ENCODE measurements around the gene OSBPL10. TPM values are rescaled to one million over a fixed set of nuclear protein-coding genes. Genes with fewer than 3 reads are reported as not detected.

Gene OSBPL10
- total and polyA plus RNA-seq, 2 of the 4 experiments (the other 2 are of a cell fraction), result 9.5 to 10.1 TPM

GRCh38 chr3:31920310-31920709 is 60.8 kb downstream of the OSBPL10 start:
- Histone ChIP-seq H3K9me1 (ENCODE audit: insufficient read depth, low read length) (no peaks in the 10 kb centered on the region), H4K20me1 (ENCODE audit: insufficient read depth, low read length) (no peaks in the 10 kb centered on the region), H2AFZ (replicated peaks; ENCODE audit: low read length, poor library complexity) (no peak overlapping the region), H2BK120ac (ENCODE audit: low read depth, low read length) (no peak overlapping the region), H3K18ac (ENCODE audit: low read depth, low read length) (no peak overlapping the region), H3K36me3 (ENCODE audit: control insufficient read depth, insufficient read depth, low read length) (no peaks in the 10 kb centered on the region), H3K9me3 (ENCODE audit: control insufficient read depth, insufficient read depth, low read length) (no peaks in the 10 kb centered on the region; the same call in 1 of the 2 replicates), H4K5ac (ENCODE audit: low read depth, low read length) (no peak overlapping the region), H3K79me1 (ENCODE audit: low read depth in 1 of 2, low read length in 2 of 2) (0 out of 4 replicates have a peak, but pooled peaks cover 0 to 6% of the 10 kb centered on the region in 2 experiments), H3K4me3 (ENCODE audit: insufficient read depth, low read depth, low read length) (no peak overlapping the region), H2BK5ac (ENCODE audit: low read depth, low read length, poor library complexity, severe bottlenecking) (no peak overlapping the region), H2BK20ac (ENCODE audit: low read depth, low read length) (no peak overlapping the region), H3K4me1 (ENCODE audit: control insufficient read depth, insufficient read depth, low read length) (no peaks in the 10 kb centered on the region), H3K4me2 (ENCODE audit: low read depth, low read length) (no peak overlapping the region), H3K9ac (ENCODE audit: low read depth, low read length) (no peak overlapping the region), H2AK9ac (replicated peaks; ENCODE audit: low read depth, low read length, poor library complexity) (no peak overlapping the region), H3K14ac (replicated peaks; ENCODE audit: low read depth, low read length) (no peak overlapping the region), H4K8ac (ENCODE audit: low read depth in 2 of 2, low read length in 2 of 2) (no peak overlapping the region), H3K27me3 (ENCODE audit: control insufficient read depth, insufficient read depth, low read length) (no peaks in the 10 kb centered on the region), H4K91ac (ENCODE audit: insufficient read depth, low read depth, low read length) (no peak overlapping the region), H3K56ac (ENCODE audit: extremely low read depth, insufficient read depth, low read length) (no peak overlapping the region), H3K27ac (ENCODE audit: insufficient read depth, low read length) (no peak overlapping the region), H2BK15ac (ENCODE audit: low read depth, low read length) (no peak overlapping the region), H2AK5ac (ENCODE audit: low read depth, low read length) (no peak overlapping the region), H3K23ac (ENCODE audit: low read depth, low read length) (no peak overlapping the region), H3K4ac (ENCODE audit: low read depth, low read length) (no peak overlapping the region)
- BruUV-seq (replicated peaks), result no TSS peak
- TF ChIP-seq FOS (IDR thresholded peaks at IDR 0.05; ENCODE audit: low read depth, low read length) (no peak), MAFK (IDR thresholded peaks at IDR 0.05; ENCODE audit: low read depth, low read length) (no peak), CTCF (conservative IDR thresholded peaks at IDR 0.05; ENCODE audit: low read depth, low read length) (no peak), MXI1 (IDR thresholded peaks at IDR 0.05; ENCODE audit: borderline replicate concordance, low read depth, low read length) (no peak), ELK1 (IDR thresholded peaks at IDR 0.05; ENCODE audit: borderline replicate concordance, low read depth, low read length) (no peak), RFX5 (IDR thresholded peaks at IDR 0.05; ENCODE audit: low read depth, low read length) (no peak), SMC3 (IDR thresholded peaks at IDR 0.05; ENCODE audit: low read depth, low read length) (no peak)
- CTCF ChIA-PET, result no interaction called here
- dilution Hi-C loops (cut with HindIII; ENCODE audit: low sequenced_read_pairs, unreplicated experiment) (no loop called here), in situ Hi-C loops (cut with MboI; ENCODE audit: low sequenced_read_pairs) (no loop called here), intact Hi-C loops (cut with micrococcal nuclease) (no loop called here)
- ATAC-seq (ENCODE audit: low read depth), result no peak
- WGBS, 2 experiments (ENCODE audit: extremely low coverage in 2 of 2, insufficient read length in 1 of 2), result no CpG with 5 or more reads among the region's 1 CpG
- DNase-seq, result no peak
- POLR2A ChIA-PET (ENCODE audit: unreplicated experiment), result no interaction called here
